HG03520 (cell line): ENCODE results near the gene CIB2.

Source experiments
- ATAC-seq: cut with Tn5 transposase; IDR thresholded peaks from one replicate; pipeline ENCODE4 v1.9.1; 2021; ENCODE audit warnings: mild to moderate bottlenecking, moderate library complexity; ENCODE audit not compliant: unreplicated experiment

The CIB2 gene

DNA sequence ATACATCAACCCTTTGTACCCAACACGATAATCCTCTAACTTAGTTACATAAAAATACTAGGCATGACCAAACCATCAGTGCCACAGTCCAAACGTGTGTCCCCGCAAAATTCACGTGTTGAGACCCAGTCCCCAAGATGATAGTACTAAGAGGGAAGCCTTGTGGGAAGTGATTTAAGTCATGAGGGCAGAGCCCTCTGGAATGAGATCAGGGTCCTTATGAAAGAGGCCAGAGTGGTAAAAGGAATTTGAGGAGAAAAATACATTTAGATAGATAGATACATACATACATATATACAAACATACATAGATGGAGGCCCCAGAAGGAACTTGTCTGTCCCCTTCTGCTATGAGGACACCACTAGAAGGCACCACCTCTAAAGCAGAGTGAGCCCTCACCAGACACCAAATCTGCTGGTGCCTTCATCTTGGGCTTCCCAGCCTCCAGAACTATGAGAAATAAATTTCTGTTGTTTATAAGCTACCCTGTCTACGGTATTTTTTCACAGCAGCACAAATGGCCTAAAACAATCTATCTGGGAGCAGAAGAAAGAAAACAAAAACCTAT, 61.7 kb downstream of the CIB2 start:
- no peak for ATAC-seq

DNA sequence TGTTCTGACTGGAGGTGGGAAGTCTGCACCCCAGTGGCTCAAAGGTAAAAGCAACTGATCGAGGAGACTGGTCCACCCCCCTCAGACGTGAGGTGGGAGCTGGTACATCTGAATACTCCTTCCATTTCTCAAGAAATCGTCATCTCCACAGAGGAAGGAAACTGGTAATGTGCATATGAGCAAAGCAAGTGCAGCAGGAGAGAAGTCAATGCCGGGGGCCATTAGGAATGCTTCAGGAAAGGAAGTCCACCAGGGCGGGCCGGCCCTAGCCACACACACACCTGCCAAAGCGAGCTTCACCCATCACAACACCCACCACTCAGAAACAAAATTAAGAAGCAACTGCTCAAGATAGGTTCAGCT, 62.2 kb downstream of the CIB2 start:
- no peak for ATAC-seq

DNA sequence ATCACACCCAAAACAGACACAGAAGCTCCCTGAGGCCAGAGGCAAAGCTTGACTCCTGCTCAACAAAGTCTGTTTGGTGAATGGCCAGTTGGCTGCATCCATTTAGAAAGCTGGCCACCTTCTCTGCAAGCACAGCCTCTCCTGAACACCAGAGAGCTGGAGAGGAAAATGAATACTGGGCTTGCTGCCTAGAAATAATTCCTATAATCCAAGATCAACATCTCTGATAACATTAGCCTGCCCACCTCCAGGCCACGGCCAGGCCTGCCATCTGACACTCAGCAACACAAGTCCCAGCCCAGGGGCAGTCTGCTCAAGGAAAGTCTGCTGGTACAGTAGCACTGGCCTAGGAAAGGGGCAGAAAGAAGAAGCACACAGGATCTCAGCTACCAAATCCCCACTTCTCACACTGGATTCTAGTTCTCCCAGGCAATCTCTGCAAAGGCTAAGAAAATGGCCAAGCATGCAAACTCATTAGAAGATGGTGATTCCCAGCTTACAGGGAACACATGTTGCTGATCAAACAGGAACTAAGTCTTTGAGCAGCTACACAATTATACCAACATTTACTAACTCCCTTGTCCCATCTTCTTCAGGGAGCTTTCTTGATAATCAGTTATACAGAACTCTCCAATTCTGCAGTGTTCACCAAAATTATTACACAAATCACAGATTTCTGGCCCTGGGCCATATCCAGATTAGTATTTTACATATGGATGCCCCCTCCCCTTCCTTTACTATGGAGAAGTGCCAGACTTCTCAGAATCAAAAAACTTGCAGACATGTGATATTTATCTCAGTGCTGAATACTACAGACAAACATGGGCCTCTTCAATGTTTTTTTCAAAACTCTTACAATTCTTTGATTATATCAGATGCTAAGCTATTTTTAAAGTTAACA, 63.7 kb downstream of the CIB2 start:
- ATAC-seq, result no peak

DNA sequence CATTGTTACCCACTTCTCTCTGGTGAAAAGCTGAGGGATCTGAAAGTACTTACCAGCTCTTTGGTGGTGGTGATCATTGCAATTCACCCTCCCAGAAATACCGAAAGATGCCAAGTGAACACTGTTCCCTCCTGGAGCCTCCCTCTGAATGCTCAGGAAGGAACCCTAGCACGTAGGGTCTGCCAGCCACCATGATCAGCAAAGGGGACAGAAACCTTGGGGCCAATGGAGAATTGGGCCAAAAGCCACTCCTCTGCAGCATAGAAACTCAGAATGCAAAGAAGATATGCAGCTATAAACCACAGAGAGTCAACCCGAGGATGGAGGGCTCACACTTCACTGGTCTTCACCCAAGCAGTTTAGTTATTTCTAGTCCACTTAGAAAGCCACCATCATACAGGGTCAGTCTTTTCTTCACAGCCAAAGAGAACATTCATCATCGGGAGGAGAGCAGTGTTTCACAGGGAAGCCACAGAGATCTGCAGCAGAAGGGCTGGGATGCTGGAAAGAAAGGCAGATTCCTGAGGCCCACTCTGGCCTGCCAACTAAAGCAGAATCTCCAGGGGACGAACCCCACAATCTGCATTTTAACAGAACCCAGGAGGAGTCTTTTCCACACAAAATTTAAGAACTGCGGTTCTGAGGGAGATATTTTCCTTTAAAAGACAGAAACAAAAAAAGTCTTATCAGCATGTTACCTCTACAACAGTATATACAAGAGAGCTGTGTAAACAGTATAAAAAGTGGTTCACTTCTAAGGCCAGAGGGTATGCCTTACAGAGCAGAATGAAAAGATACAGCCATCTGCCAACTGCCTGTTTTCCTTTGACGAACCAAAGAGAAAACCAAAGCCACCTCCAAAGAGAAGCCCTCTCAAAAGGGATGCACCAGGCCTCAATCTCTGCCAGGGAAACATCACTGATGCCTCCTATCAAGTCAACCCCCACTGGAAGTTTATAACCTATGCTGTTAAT, 65.0 kb downstream of the CIB2 start:
- no peak for ATAC-seq

DNA sequence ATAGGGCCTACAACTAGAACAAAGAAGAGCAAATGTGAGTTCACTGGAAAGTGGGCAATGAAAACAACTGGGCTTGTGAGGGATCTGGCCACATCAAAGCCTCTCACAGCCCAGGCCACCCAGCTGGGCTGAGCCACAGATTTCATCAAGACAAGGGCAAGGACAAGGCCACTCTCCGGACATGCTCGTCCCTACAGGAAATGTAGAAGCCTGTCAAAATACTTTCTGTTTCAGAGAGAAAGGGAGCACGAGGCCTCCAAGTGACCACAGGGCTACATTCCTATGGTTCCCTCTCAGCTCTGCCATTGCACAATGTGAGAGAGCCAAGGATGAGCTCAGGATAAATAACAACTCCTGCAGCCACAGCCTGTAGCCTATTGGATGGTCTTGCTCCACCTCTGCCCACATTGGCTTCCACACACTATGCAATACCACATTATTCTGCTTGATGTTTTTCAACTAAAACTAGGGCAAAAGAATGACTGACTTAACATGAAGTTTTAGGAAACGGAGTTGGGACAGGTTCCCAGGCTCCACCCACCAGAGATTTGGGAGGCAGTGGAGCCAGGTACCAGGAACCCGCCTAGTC, 65.9 kb downstream of the CIB2 start:
- ATAC-seq, result no peak

DNA sequence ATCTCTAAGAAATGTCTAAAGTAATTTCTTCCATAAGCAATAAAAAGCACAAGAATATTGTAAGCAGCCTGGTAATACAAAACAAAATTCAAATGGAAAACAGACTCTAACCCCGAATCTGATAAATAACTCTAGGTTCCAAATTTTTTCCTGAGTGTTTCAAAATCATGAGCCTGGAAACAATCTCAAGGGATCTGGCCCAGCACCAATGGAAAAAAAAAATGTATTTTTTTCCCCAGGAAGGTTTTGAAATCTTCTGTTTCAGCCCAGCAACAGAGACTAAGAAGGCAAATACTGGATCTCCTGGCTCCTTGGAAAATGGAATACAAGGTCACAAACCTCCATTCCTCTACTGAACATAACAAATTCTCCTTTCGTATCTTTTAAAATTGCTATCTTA, 66.7 kb downstream of the CIB2 start:
- no peak for ATAC-seq

DNA sequence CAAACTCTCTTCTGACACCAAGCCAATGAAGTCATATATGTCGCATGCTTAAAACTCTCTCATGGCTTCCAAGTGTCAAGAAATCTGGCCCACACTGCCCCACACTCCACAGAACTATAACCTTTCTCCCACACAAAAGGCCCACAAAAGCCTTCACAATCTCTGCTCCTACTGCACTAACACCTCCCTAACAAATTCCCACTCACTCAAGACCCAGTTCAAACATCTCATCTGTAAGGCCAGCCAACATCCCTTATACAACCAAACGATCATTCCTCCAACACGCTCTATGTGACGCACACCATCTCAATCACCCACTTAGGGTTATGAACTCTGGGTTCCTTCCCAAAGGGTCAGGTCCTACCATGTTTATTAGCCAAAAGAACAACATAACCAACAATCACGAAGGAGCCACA, 67.3 kb downstream of the CIB2 start:
- ATAC-seq, result no peak

DNA sequence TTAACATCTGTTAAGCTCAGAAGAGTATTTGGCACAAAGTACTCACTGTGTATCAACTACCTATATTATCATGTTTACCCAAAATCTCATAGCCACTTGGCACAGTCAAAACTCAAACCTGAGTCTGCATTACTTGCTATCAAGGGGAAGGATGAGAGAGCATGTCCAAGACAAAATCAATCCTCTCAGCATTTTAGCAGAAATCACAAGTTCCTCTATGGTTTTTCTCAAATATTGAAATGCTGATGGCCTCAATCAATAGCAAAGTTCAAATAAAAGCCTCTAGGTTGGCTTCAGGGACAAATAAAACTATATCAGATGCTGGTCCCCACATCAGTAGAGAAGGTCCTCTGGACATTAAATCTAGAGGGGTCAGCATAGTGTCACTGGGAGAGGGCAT, 68.0 kb downstream of the CIB2 start:
- no peak for ATAC-seq

DNA sequence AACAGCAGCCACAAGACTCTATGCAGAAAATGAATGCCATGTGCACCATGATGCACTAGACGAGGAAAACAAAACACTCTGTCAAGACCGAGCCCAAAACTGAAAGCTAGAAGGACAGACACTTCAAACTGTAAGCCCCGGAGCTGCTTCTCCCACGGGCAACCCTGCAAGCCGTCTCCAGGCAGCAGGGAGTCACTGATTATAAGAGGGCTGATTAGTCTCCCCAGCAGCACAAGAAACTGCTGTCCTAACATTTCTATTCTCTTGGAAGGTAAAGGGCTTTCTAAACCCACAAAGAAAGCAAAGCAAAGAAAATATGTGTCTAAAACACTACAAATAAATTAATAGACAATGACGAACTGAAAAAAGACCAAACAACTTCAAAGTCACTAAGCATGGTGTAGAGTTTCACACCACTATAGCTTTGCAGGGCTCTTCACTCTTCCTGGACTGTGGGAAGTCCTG, 69.2 kb downstream of the CIB2 start:
- ATAC-seq, result no peak

DNA sequence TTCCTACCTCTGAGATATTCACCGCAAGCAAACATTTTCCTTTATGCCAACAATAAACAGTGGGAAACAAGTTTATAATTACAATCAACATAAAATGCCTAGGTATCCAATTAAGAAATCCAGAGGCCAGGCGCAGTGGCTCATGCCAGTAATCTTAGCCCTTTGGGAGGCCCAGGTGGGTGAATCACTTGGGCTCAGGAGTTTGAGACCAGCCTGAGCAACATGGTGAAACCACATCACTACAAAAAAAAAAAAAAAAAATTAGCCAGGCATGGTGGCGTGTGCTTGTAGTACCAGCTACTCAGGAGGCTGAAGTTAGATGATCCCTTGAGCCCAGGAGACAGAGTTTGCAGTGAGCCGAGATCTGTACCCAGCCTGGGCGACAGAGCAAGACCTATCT, 71.0 kb downstream of the CIB2 start:
- no peak for ATAC-seq

DNA sequence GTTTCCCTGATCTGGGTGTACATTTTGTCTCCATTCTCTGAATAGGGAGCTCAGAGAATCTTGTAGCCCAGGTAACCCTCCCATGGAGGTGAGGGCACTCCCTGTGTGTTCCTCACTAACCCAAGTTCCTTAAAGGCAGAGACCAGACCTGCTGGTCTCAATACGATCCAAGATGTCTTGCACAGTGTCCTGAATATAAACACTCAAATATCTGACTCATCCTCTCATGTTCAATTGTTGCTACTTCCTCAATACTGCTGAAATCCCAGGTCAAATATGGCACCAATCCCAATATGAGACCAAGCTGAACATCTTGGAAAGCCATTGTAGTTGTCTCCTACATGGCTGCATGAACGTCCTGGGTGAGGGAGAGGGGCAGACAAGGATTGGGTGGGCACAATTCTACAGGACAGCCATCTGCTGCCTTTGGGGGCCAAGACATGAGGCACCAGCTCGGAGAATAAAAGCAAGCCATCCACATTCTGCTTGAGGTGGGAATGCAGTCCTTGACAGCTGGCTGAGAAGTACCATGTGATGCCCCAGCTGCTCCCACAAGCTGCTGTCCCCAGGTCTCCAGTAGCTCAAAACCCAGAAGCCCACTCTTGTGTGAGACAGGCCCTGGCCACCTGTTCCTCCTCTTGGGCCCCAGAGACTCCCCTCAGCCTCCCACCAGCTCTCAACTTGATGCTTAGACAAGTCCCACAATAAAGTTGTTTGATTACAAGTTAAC, 72.0 kb downstream of the CIB2 start:
- ATAC-seq, result no peak

DNA sequence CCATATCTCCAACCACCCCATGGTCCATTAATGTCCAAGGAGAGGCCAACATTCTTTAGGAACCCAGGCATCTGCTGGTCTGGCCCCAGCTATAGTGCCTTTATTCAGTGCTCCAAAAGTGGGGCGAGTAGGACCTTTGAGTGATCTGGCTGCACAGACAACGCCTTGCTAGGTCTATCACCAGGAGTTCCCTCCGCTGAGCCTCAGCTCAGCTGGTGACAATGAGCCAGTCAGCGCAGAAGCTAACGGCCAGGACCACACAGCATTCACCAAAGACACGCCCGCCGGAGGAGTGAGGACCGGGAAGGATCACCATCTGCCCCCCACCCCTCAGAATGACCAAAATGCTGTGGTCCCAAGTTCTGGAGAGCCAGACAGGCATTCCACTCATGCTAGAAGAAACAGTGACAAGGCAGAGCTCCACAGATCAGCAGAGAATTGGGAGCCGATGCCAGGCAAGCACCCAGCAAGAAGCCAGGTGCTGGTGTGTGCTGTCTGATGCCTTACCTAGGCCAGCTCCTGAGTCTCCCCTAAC, 72.8 kb downstream of the CIB2 start:
- no peak for ATAC-seq

DNA sequence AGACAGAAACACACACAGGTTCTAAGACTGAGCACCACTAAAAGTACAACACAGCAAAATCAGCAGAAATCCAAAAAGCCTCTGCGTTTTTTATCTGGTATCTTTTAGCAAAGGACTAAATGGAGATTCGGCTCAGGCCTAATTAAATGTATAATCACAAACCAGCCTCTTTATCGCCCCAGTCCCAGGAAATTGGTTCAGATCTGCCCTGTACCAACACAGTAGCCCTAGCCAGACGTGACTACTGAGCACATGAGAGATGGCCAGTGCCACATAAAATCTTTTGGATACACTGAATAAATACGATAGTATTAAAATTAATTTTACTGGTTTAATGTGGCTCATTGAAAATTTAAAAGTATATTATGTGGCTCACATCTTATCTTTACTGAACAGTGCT, 73.4 kb downstream of the CIB2 start:
- ATAC-seq, result no peak

DNA sequence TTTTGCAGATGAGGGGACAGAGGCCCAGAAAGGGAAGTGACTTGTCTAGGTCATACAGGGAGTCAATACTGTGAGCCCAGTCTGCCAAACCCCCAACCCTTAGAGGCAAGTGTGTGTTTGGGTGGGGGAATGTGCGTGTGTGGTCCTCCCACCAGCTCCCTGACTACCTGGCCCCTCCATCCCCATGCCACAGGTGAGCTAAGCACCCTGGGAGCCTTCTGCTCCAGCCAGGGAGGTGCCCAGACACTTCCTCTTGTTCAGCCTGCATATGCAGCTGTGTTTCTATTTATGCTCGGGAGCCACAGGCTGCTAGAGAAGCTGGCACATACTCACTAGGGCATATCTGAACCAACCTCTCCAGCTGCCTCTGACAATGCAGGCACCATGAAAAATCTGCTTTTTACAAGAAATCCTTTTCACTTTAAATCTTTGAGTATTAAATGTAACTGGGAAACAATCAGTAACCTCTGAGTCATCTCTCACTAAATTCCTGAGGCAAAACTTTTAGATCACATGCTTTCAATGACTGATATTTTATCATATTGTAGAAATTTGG, 74.5 kb downstream of the CIB2 start:
- ATAC-seq, result no peak

DNA sequence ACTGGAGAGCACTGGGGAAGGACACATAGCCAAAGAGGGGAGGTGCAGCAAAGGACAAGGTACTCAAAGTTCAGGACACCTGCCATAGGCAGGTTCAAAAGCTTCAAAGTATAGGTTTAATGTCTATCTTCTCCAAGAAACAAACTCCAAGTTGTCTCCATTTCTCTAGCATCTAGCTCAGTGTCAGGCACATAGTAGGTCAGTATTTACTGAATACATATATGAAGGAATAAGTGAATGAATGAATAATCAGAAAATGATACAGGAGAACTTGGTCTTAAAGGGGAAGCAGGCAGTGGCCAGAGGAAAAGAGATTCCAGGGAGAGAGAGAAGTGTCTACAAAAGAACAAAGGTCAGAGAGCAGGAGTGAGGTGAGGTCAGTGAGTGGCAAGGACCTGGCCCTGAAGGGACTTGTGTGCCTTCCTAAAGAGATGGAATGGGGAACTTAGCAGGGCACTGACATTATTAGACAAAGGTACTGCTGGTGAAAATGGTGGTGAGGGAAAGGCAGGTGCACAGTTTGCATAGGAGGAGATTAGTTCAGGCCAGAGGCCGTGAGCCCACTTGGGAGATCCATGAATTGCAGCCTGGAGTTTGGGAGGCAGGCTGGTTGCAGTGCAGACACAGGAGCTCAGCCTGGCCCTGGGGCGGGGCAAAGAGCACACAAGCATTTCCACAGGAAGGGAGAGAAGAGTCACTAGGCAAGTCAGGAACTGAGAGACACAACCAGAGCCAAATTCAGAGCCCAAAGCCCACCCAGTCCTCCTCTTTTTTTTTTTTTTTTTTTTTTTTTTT, 75.1 kb downstream of the CIB2 start:
- no peak for ATAC-seq

DNA sequence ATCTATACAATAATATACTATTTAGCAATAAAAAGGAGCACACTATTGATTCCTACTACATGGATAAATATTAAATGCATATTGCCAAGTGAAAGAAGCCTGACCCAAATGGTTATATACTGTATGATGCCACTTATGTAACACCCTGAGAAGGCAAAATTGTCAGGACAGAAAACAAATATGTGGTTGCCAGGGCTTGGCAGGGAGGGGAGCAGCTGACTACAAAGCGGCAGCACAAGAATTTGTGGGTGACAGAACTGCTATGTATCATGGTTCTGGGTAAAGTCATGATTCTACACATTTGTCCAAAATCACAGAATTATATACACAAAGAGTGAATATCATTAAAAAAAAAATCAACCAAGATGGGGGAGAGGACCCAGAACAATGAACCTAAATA, 76.3 kb downstream of the CIB2 start:
- ATAC-seq, result no peak
